GM19438 (cell line): Measurements from ENCODE around the gene TTPAL.

Experiments
- ATAC-seq: cut with Tn5 transposase; IDR thresholded peaks from one replicate; pipeline ENCODE4 v1.9.1; 2021; ENCODE audit warnings: low read depth; ENCODE audit not compliant: unreplicated experiment

The TTPAL gene

DNA sequence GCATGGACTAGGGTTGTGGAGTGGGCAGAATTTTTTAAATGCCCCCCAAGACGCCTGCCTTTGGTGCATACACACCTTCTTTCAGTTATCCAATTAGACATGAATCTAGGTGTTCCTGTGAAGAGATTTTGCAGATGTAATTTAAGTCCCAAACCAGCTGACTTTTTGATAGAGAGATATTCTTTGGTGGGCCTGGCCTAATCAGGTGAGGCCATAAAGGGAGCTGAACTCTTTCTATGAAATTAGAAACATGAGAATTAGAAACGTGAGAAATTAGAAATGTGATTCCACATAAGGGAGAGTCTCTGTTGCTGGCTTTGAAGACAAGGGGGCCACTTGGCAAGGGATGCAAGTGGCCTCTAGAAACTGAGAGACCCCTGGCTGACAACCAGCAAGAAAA lies 36.4 kb upstream of the TTPAL start:
- ATAC-seq, result no peak

DNA sequence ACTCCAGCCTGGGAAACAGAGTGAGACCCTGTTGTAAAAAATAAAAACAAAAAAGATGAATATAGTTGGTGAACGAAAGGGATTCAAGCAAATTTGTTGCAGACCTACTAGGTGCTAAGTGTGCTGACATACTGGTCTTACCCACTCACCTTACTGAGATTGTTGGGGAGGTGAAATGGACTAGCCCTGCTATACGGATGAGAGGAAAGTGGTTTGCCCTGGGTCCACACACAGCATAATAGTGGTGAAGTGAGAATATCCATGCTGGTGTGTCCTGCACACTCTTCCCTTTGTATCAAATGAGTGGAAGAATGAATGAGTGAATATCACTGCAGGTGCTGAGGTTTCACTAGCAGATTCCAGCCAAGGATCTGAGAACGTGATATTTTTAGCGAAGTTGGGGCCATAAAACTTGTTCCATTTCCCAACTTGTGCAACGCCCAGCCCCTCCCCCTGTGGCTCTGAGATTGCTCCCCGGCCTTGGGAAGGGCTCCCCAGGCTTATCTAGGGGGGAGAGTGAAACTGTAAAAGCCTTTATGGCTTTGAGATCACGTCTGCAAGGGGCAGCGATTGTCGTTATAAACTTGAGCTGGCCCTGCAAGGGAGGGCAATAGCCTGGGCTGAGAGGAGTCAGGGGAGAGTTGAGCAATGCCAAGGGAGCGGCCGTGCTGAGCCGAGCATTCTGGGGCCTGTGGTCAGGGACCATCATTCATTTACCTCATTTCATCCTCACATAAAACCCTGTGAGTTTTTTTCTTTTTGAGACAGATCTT lies 33.2 kb upstream of the TTPAL start:
- ATAC-seq, result no peak

DNA sequence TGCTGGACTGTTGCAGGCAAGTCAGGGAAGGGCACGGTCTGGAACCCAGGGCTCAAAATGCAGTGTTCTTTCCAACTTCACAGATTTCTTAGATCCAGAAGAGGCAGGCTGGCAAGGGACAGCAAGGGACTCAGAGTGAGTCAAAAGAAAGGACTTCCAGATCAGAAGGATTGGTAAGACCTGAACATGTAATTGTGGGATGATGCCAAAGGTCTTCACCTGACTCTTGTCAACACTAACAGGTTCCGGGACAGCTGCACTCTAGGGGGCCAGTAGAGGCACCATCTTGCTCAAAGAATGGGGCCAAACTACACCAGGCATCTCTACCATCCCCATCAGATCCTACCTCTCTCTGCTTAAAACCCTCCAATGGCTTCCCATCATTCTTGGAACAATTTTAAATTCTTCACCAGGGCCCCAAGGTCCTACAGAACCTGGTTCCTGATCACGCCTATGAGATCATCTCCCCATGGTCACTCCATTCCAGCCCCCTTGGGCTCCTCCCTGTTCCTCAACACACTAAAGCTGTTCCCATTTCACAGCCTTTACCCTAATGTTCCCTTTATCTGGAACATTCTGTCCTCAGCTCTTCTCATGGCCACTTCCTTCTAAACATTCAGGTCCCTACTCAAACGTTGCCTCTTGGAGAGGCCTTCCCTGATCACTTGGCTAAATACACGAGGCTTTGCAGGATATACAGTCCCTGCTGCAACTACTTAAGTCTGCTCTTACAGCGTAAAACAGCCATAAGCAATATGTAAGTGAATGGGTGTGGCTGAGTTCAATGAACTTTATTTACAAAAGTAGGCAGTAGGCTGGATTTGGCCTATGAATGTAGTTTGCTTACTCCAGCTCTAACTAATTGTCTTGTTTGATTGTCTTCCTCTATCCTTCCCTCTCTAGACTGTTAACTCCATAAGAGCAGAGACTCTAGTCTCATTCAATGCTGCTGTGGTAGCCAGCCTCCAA lies 29.6 kb upstream of the TTPAL start:
- ATAC-seq, result no peak

DNA sequence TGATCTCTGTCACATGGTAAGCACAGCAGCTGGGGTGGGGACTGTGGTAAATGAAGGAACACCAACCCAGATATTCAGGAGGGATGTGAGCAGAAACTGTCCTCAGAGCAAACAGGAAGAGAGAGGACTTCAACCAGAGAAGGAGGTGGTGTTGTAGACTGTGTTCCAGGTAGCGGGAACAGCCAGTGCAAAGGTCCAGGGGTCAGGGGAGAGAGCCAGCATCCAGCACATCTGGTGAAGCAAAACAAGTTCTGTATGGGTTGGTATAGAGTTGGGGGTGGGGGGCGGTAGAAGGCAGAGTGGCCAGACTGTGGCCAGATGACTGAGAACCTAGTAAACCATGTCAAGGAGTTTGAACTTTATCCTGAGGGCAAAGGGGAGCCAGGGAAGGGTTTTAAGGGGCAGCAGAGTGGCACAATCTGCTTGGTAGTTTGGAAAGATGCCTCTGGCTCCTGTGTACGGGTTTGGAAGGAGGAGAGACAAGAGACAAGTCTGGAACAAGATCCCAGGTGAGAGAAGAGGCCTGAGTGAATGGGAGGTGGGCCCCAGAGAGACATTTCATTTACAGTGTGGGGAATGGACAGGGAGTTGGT lies 27.8 kb upstream of the TTPAL start:
- no peak for ATAC-seq

GRCh38 chr20:44448753-44449546 lies 26.7 kb upstream of the TTPAL start:
- no peak for ATAC-seq

GRCh38 chr20:44449864-44450263 lies 25.8 kb upstream of the TTPAL start:
- ATAC-seq, result no peak

DNA sequence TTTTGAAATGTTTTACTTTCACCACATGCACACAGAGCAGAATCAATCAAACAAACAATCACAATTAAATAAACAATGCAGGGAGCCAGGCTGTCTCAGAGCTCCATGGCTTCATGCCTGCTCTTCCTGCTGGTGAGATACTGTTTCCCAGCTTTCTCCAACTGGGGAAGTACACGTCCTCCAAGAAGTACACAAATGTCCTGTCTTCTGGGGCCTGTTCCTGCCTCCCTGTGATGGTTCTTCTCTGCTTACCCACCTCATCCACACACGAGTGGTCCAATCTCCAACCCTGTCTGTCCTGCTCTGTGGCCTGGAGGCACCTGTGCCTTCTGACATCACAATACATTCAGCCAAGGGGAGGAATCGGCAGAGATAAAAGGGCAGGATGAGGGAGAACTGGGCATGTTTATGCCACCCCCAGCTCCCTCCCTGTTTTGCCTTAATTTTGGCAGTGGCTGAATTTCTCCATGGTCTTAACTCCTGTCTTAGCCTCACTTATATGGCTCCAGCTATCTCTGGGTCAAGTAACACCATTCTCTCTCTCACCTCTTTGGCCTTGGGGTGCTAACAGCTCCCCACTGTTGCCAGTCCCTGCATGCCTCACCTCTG lies 25.3 kb upstream of the TTPAL start:
- ATAC-seq, result no peak

GRCh38 chr20:44450903-44451450 lies 24.7 kb upstream of the TTPAL start:
- no peak for ATAC-seq

- no peak for ATAC-seq
Observed at GRCh38 chr20:44454306-44454963, 21.2 kb upstream of the TTPAL start.

- ATAC-seq, result no peak
Observed at GRCh38 chr20:44455126-44455525, 20.5 kb upstream of the TTPAL start.

DNA sequence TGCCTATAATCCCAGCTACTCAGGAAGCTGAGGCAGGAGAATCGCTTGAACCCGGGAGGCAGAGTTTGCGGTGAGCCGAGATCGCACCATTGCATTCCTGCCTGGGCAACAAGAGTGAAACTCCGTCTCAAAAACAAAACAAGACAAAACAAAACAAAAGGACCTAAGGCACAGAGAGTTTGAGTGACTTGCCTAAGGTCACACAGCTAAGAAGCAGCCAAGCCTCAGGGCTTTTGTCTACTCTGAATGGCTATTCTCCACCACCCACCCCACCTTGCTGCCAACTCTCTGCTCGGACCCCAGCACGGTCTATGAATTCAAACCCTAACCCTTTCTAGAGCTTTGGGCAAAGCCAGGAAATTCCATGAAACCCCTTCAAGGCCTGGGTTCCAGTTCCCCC lies 19.1 kb upstream of the TTPAL start:
- ATAC-seq, result no peak

DNA sequence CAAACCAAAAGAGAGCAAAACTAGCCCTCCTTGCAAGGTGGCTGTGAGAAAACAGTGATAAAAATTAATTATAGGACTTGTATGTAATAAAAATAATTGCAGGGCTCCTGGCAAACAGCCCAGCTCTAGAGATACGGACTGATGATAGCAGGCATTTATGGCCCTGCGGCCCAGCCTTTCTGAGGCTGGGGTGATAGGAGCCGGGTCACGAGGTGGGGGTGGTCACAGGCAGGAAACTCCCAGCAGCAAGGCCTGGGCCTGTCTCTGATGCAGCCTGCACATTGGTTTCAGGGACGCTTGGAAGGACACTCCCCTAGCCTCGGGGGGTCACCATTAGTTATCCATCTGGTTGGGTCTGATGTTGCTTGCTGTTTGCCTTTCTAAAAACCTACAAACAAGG lies 18.7 kb upstream of the TTPAL start:
- no peak for ATAC-seq

DNA sequence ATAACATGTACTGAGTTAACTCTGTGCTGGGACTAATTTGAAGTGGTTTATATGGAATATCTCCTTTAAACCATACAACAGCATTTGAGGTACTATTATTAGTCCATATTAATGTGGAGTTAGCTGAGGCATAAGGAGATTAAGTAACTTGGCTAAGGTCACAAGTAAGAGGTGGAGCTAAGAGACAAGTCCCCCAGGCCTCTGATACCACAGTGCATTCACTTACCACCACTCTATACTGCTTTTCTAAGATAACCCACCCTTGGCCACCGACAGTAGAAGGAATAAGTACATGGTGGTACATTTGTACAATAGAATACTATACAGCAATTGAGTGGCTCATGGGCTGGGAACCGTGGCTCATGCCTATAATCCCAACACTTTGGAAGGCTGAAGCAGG lies 16.4 kb upstream of the TTPAL start:
- ATAC-seq, result no peak

GRCh38 chr20:44460795-44461141 lies 14.9 kb upstream of the TTPAL start:
- ATAC-seq, result no peak

- no peak for ATAC-seq
Observed at GRCh38 chr20:44461142-44461802, 14.4 kb upstream of the TTPAL start.

GRCh38 chr20:44461803-44462174 lies 13.9 kb upstream of the TTPAL start:
- no peak for ATAC-seq

GRCh38 chr20:44463466-44463865 lies 12.2 kb upstream of the TTPAL start:
- ATAC-seq, result no peak

DNA sequence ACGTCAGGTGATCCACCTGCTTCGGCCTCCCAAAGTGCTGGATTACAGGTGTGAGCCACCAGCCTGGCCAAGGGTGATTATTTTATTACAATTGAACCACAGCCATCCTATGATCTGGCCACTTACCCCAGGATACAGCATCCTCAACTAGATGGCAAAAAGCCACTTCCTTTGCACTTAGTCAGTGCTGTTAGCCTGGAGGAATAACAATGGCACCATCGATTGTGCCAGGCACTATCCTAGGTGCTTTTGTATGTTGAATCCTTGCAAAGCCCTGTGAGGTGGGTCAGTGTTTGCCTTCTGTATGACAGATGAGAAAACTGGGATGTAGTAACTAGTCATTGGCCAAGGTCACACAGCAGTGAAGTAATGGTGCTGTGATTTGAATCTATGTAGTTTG lies 11.2 kb upstream of the TTPAL start:
- ATAC-seq, result no peak

DNA sequence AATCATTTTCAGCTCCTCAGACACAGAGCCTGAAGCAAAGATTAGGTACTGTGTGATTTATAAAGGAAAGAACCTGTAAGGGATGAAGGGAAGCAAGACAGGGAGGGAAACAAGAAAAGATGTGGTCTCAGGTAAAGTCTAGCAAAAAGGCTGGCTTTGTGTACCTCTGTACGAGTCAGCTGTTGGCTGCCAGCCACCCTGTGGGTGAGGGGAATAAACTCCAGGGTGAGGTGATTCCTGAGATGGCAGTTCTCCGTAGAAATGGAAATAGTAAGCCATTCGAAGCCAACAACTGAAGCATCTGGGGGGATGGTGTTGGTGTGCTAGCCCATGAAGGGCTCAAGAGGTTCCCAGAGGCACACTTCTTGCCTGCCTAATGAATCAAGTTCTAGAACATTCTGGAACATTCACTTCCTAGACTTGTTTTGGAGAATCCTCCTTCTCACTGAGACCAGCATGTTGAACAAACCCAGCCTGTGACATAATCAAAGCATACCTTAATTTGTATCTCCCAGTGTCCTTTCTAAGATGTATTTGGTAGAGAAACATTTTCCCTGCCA lies 10.6 kb upstream of the TTPAL start:
- no peak for ATAC-seq
